ENCODE results near the gene MYOZ3. TPM values are rescaled to one million over a fixed set of nuclear protein-coding genes. Genes with fewer than 3 reads are reported as not detected.

MYOZ3 gene
- total RNA-seq, 1 donor from 2014 or later: 5.5 TPM

Other genes starting within 250 kb of the MYOZ3 start
- 327 TPM for gene CD74, start 248.3 kb upstream of the MYOZ3 start, total RNA-seq
- gene RPS14, start 211.5 kb upstream of the MYOZ3 start, total RNA-seq: 1,267 TPM
- gene NDST1, start 153.1 kb upstream of the MYOZ3 start, total RNA-seq: 60.4 TPM
- gene SYNPO, start 20.6 kb upstream of the MYOZ3 start, total RNA-seq: 587 TPM
- 30.5 TPM for gene RBM22, start 39.8 kb downstream of the MYOZ3 start, total RNA-seq
- 46.4 TPM for gene DCTN4, start 97.8 kb downstream of the MYOZ3 start, total RNA-seq
- 19.8 TPM for gene SMIM3, start 117.5 kb downstream of the MYOZ3 start, total RNA-seq
- gene IRGM, start 185.3 kb downstream of the MYOZ3 start, total RNA-seq: not detected
- gene ZNF300, start 243.7 kb downstream of the MYOZ3 start, total RNA-seq: 0.76 TPM